ENCODE measurements around the gene OR7G1.

DNA sequence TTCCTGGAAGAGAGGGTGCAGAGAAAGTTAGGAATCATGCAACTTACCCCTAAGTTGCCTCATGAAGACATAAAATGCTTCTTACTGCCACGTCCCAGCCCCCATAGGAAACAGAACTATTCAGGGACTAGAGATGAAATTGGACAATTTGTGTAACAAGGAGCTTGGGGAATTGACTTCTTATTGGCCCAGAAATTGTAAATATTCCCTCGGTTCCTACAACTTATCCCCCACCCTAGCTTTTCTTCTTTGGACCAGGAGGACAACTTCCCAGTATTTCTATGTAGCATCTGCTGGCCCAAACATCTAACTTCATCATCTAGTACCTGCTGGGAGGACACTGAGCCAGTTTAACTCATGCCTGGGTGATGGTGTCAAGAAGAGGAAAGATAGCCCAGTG, 28.8 kb downstream of the OR7G1 start, which contains the start of gene OR1M1:
- TF ChIP-seq, protein P1, sequence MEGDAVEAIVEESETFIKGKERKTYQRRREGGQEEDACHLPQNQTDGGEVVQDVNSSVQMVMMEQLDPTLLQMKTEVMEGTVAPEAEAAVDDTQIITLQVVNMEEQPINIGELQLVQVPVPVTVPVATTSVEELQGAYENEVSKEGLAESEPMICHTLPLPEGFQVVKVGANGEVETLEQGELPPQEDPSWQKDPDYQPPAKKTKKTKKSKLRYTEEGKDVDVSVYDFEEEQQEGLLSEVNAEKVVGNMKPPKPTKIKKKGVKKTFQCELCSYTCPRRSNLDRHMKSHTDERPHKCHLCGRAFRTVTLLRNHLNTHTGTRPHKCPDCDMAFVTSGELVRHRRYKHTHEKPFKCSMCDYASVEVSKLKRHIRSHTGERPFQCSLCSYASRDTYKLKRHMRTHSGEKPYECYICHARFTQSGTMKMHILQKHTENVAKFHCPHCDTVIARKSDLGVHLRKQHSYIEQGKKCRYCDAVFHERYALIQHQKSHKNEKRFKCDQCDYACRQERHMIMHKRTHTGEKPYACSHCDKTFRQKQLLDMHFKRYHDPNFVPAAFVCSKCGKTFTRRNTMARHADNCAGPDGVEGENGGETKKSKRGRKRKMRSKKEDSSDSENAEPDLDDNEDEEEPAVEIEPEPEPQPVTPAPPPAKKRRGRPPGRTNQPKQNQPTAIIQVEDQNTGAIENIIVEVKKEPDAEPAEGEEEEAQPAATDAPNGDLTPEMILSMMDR (conservative IDR thresholded peaks at IDR 0.05 in 1 of 2, IDR thresholded peaks at IDR 0.05 in 1 of 2; ENCODE audit: low read depth in 1 of 2, low read length in 2 of 2) = no peak
- no peak for TF ChIP-seq EZH2 (IDR thresholded peaks at IDR 0.05; ENCODE audit: low read length, missing control alignments)

Data from fibroblast of lung (primary cell).